ENCODE data around the gene YES1.
"Not testable (repeated sequence)": the region's sequence is repeated elsewhere in the genome, so short reads cannot be mapped to it uniquely, and the experiment has no call there.

YES1 gene

DNA sequence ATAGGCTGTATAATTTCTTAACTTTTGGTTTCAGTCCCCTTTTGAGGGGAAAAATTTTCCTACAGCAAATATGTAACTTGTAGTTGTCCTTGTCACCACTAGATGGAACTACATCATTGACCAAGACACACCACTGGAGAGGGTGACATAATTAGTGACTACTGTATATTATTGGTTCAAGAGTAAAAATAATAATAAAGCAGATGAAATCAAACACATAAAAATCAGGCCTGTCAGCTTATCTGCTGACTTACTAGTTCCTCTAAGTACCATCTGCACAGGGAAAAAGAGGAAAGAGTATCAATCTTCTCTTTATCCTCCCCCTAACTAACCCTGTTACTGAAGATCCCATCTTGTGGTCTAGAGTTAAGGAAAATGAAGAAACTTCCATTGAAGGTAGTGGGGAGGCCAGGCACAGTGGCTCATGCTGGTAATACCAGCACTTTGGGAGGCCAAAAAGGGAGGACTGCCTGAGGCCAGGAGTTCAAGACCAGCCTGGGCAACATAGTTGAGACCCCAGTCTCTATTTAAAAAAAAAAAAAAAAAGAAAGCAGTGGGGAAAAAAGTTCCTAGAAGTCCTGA is 70.0 kb downstream of the YES1 start:
- Histone ChIP-seq H3K4me3 (ENCODE audit: low read depth, low read length) (no peak overlapping the region), H3K4me1 (ENCODE audit: control insufficient read depth, insufficient read depth, low read length) (no peaks in the 10 kb centered on the region), H3K9ac (ENCODE audit: low read depth, low read length) (no peak overlapping the region), H3K36me3 (ENCODE audit: control insufficient read depth, insufficient read depth, low read length) (peaks cover 4% of the 10 kb centered on the region), H3K9me3 (ENCODE audit: control insufficient read depth, insufficient read depth, low read length) (no peaks in the 10 kb centered on the region), H3K27me3 (ENCODE audit: control insufficient read depth, insufficient read depth, low read length) (no peaks in the 10 kb centered on the region)

DNA sequence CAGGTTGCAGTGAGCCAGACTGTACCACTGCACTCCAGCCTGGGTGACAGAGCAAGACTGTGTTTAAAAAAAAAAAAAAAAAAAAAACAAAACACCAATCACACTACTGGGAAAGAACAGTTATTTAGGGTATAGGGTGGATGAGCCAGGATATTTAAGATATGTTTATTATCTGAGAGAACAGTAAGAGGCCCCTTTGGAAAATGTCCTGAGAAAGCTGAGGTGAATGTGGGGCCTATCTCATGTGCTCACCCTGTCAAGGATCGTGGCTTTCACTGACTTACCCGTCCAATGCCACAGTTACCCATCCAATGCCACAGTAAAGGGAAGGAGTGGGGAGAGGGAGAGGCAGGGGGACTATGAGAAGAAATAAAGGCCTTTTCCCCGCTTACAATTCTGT is 79.7 kb downstream of the YES1 start:
- peaks cover 5% of the 10 kb centered on the region for H3K36me3 ChIP-seq (ENCODE audit: control insufficient read depth, insufficient read depth, low read length)
- no peak overlapping the region for H3K4me3 ChIP-seq (ENCODE audit: low read depth, low read length)
- H3K9ac ChIP-seq (ENCODE audit: low read depth, low read length) = no peak overlapping the region

DNA sequence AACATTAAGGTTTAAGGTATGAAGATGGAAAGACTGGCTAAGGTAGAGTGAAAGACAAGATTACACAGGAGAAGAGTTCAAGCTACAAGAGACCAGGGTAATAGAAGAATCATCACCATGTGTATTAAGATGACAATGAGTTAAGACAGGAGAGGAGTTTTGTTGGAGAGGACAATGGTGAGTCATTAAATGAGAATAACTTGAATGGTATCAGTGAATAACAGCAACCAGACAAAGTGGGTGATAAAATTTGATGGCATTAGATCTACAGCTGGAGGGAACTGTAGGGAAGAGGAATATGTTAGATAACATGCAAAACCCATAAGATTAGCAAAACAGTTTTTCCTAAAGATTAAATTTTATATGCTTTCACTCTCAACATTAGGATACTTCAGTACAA is 80.9 kb downstream of the YES1 start:
- Histone ChIP-seq H3K4me3 (ENCODE audit: low read depth, low read length) (no peak overlapping the region), H3K27me3 (ENCODE audit: control insufficient read depth, insufficient read depth, low read length) (no peaks in the 10 kb centered on the region), H3K9ac (ENCODE audit: low read depth, low read length) (no peak overlapping the region), H3K4me1 (ENCODE audit: control insufficient read depth, insufficient read depth, low read length) (no peaks in the 10 kb centered on the region), H3K9me3 (ENCODE audit: control insufficient read depth, insufficient read depth, low read length) (no peaks in the 10 kb centered on the region), H3K36me3 (ENCODE audit: control insufficient read depth, insufficient read depth, low read length) (peaks cover under 1% of the 10 kb centered on the region)

More for the DNA sequence above, 79.7 kb downstream of the YES1 start:
- H3K4me1 ChIP-seq (ENCODE audit: control insufficient read depth, insufficient read depth, low read length) = no peaks in the 10 kb centered on the region
- no peaks in the 10 kb centered on the region for H3K27me3 ChIP-seq (ENCODE audit: control insufficient read depth, insufficient read depth, low read length)
- H3K9me3 ChIP-seq (ENCODE audit: control insufficient read depth, insufficient read depth, low read length) = no peaks in the 10 kb centered on the region

DNA sequence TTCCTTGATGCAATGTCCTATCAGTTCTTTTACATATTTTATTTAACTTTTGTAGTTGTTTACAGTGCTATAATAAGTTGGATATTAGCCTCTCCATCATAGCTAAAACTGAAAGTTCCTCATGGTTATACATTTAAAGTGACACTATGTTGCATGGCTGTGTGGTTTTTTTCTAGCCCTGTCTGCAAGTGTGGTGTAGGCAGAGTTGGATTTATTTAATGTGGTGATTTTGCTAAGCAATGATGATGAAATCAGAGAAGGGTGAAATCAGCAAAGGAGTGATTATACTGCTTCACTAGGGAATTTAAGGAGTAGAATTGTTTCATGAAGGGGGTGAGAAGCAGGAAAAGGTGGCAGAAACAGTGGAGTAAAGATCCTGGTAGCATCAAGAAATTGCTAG is 81.3 kb downstream of the YES1 start:
- Histone ChIP-seq H3K4me3 (ENCODE audit: low read depth, low read length) (no peak overlapping the region), H3K4me1 (ENCODE audit: control insufficient read depth, insufficient read depth, low read length) (no peaks in the 10 kb centered on the region), H3K9me3 (ENCODE audit: control insufficient read depth, insufficient read depth, low read length) (no peaks in the 10 kb centered on the region), H3K36me3 (ENCODE audit: control insufficient read depth, insufficient read depth, low read length) (no peaks in the 10 kb centered on the region), H3K9ac (ENCODE audit: low read depth, low read length) (no peak overlapping the region), H3K27me3 (ENCODE audit: control insufficient read depth, insufficient read depth, low read length) (no peaks in the 10 kb centered on the region)

DNA sequence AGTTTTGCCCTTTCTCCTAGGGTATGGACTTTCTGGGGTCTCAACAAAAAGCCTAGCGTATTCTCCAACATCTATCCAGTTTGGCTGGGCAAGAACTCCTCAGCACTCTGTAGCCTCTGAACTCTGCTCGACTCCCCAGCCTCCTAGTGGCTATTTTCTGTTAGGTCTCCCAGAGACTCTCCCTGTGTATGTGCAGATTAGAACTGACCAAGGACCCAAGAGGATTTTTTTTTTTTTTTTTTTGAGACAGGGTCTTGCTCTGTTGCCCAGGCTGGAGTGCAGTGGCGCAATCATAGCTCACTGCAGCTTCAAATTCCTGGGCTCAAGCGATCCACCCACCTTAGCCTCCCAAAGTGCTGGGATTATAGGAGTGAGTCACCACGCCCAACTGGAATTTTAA is 81.9 kb downstream of the YES1 start:
- not testable (repeated sequence) for H3K9ac ChIP-seq (ENCODE audit: low read depth, low read length); H3K36me3 ChIP-seq (ENCODE audit: control insufficient read depth, insufficient read depth, low read length); H3K27me3 ChIP-seq (ENCODE audit: control insufficient read depth, insufficient read depth, low read length); H3K4me3 ChIP-seq (ENCODE audit: low read depth, low read length); H3K9me3 ChIP-seq (ENCODE audit: control insufficient read depth, insufficient read depth, low read length); H3K4me1 ChIP-seq (ENCODE audit: control insufficient read depth, insufficient read depth, low read length)

DNA sequence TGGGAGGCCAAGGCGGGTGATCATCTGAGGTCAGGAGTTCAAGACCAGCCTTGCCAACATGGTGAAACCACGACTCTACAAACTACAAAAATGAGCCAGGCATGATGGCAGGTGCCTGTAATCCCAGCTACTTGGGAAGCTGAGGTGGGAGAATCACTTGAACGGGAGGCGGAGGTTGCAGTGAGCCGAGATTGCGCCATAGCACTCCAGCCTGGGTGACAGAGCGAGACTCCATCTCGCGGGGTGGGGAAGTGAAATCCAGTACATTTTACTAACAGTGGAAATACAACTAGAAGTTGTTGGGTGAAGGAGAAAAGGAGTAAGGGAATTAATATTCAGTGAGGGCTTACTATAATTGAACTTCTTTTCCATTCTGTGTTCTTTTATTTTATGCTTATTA is 86.4 kb downstream of the YES1 start:
- Histone ChIP-seq H3K9me3 (ENCODE audit: control insufficient read depth, insufficient read depth, low read length) (no peaks in the 10 kb centered on the region), H3K4me1 (ENCODE audit: control insufficient read depth, insufficient read depth, low read length) (no peaks in the 10 kb centered on the region), H3K9ac (ENCODE audit: low read depth, low read length) (no peak overlapping the region), H3K27me3 (ENCODE audit: control insufficient read depth, insufficient read depth, low read length) (no peaks in the 10 kb centered on the region), H3K4me3 (ENCODE audit: low read depth, low read length) (no peak overlapping the region), H3K36me3 (ENCODE audit: control insufficient read depth, insufficient read depth, low read length) (no peaks in the 10 kb centered on the region)

DNA sequence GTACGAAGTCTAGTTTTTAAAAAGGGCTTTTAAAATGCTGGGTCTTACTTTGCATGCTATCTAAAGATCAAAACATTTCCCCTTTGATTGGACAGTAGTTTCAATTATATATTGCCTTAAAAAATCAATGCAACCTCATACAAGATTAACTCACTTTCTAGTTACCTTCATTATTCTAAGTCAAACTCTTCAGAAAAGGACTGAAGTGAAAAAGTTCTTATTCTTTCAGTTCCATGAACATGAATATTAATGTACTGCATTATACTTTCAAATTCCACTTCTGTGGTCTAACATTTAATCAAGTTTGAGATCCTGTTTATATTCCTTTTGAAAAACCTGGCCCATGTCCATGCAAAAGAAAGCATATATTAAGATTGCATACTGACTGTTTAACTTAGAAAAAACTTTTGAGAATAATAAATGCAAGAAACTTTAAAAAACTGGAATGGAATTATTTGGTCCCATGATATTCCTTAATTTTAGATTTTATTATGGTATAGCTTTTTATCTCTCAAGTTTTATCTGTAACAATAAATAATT is 88.4 kb downstream of the YES1 start:
- Histone ChIP-seq H3K9me3 (ENCODE audit: control insufficient read depth, insufficient read depth, low read length) (no peaks in the 10 kb centered on the region), H3K27me3 (ENCODE audit: control insufficient read depth, insufficient read depth, low read length) (no peaks in the 10 kb centered on the region), H3K36me3 (ENCODE audit: control insufficient read depth, insufficient read depth, low read length) (no peaks in the 10 kb centered on the region), H3K9ac (ENCODE audit: low read depth, low read length) (no peak overlapping the region), H3K4me3 (ENCODE audit: low read depth, low read length) (no peak overlapping the region), H3K4me1 (ENCODE audit: control insufficient read depth, insufficient read depth, low read length) (no peaks in the 10 kb centered on the region)

DNA sequence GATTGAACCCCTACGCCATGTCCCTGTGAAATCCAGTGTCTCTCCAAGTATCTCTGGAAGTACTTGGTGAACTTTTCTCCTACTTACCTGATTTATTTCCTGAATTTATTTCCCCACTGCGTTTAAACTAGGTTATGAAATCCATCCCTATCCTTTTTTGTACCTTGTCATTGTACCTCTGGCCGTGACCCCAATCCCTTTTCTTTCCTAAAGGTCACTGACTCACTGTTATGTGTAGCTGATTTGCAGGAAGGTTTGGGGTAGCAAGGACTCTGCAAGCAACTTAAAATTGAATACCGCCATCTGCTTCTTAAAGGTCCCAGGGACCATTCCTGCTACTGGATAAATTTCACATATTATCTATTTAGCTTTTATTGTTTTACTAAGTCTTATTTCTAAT is 95.0 kb downstream of the YES1 start:
- Histone ChIP-seq H3K4me1 (ENCODE audit: control insufficient read depth, insufficient read depth, low read length) (no peaks in the 10 kb centered on the region), H3K27me3 (ENCODE audit: control insufficient read depth, insufficient read depth, low read length) (no peaks in the 10 kb centered on the region), H3K36me3 (ENCODE audit: control insufficient read depth, insufficient read depth, low read length) (no peaks in the 10 kb centered on the region), H3K9me3 (ENCODE audit: control insufficient read depth, insufficient read depth, low read length) (no peaks in the 10 kb centered on the region), H3K9ac (ENCODE audit: low read depth, low read length) (no peak overlapping the region), H3K4me3 (ENCODE audit: low read depth, low read length) (no peak overlapping the region)

DNA sequence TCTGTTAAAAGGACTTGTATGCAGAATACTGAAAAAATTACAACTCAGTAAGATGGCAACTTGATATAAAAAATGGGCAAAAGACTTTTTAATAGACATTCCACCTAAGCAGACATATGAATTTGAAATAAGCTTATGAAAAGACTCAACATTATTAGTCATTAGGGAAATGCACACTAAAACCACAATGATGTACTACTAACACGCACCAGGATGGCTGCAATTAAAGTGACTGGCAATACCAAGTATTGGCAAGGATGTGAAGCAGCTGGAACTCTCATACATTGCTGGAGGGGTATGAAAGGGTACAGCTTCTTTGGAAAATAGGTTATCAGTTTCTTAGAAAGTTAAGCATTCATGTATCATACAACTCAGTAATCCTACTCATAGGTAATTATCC is 96.4 kb downstream of the YES1 start:
- Histone ChIP-seq H3K9me3 (ENCODE audit: control insufficient read depth, insufficient read depth, low read length) (no peaks in the 10 kb centered on the region), H3K4me3 (ENCODE audit: low read depth, low read length) (no peak overlapping the region), H3K36me3 (ENCODE audit: control insufficient read depth, insufficient read depth, low read length) (no peaks in the 10 kb centered on the region), H3K27me3 (ENCODE audit: control insufficient read depth, insufficient read depth, low read length) (peaks cover 5% of the 10 kb centered on the region), H3K9ac (ENCODE audit: low read depth, low read length) (no peak overlapping the region), H3K4me1 (ENCODE audit: control insufficient read depth, insufficient read depth, low read length) (peaks cover 3% of the 10 kb centered on the region)

DNA sequence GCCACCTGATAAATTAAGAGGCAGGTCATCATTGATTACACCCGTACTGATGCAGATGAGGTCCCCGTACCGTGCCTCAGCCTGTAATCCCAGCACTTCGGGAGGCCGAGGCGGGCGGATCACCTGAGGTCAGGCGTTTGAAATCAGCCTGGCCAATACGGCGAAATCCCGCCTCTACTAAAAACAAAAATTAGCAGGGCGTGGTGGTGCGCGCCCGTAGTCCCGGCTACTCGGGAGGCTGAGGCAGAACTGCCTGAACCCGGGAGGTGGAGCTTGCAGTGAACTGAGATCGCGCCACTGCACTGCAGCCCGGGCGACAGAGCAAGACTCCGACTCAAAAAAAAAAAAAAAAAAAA is 98.9 kb downstream of the YES1 start:
- Histone ChIP-seq H3K27me3 (ENCODE audit: control insufficient read depth, insufficient read depth, low read length) (peaks cover 5% of the 10 kb centered on the region), H3K4me3 (ENCODE audit: low read depth, low read length) (peak overlapping the region; percentile 61), H3K36me3 (ENCODE audit: control insufficient read depth, insufficient read depth, low read length) (no peaks in the 10 kb centered on the region), H3K4me1 (ENCODE audit: control insufficient read depth, insufficient read depth, low read length) (peaks cover 3% of the 10 kb centered on the region), H3K9me3 (ENCODE audit: control insufficient read depth, insufficient read depth, low read length) (no peaks in the 10 kb centered on the region), H3K9ac (ENCODE audit: low read depth, low read length) (peak overlapping the region; percentile 83)

DNA sequence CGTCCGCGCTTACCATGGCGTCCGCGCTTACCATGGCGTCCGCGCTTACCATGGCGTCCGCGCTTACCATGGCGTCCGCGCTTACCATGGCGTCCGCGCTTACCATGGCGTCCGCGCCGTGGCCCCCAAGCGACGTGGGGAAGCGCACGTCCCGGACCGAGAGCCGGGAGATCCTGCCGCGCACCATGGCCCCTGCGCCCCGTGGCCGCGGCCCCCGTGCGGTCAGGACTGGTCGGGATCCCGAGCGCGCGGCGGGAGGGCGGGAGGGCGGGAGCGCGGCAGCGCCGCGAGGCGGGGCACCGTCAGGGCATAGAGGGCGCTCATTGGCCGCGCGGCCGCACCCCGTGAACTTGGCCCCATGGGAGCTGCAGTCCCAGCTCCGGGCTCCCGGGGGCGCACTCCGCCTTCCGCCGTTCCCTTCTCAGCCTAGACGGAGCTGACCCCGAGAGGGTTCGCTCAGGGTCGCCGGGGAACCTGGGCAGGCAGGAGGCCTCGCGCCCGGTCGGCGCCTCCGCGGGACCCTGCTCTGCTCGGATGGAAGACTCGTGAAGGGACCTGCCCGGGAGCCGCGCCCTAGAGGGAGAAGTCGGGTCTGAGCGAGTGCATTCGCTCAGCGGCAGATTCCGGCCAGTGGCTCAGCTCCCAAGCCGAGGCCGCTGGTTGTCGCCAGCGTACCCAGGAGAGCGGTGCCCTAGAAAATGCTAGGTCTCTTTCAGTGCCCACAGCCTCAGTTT is 99.5 kb downstream of the YES1 start, which contains the start of gene ENOSF1:
Gene ENOSF1, minus strand, starts transcription at position 230 of the 734 bp plus-strand sequence. Its CDS starts 43 bp downstream, at position 187.
- H3K9ac ChIP-seq (ENCODE audit: low read depth, low read length) = peak within 1 kb of the TSS; percentile 83
- peaks cover 5% of the 10 kb centered on the region for H3K27me3 ChIP-seq (ENCODE audit: control insufficient read depth, insufficient read depth, low read length)
- H3K4me3 ChIP-seq (ENCODE audit: low read depth, low read length) = peak within 1 kb of the TSS; percentile 77
- H3K36me3 ChIP-seq (ENCODE audit: control insufficient read depth, insufficient read depth, low read length) = no peaks in the 10 kb centered on the region
- H3K4me1 ChIP-seq (ENCODE audit: control insufficient read depth, insufficient read depth, low read length) = peaks cover 3% of the 10 kb centered on the region
- no peaks in the 10 kb centered on the region for H3K9me3 ChIP-seq (ENCODE audit: control insufficient read depth, insufficient read depth, low read length)
